Muscle of arm (tissue), 12 donors: ENCODE data around the gene ZNF565. TPM values are rescaled to one million over a fixed set of nuclear protein-coding genes. Genes with fewer than 3 reads are reported as not detected.
A peak's percentile ranks its signal among the peaks of the same experiment; 100 is the strongest.
"Not testable (repeated sequence)": the region's sequence is repeated elsewhere in the genome, so short reads cannot be mapped to it uniquely, and the experiment has no call there.

Source experiments
- DNase-seq: peaks from one replicate; pipeline ENCODE4 v3.0.0-alpha.2; 2013
- polyA plus RNA-seq, 12 donors: library from polyadenylated mRNA; unstranded; fragments of 120-200 nt; gene quantifications; one replicate each; pipeline ENCODE4 v1.2.1, GENCODE V29; 2013; ENCODE audit not compliant: insufficient read length in 12 of 12

Gene ZNF565
- polyA plus RNA-seq, 12 donors: 4.8 to 9.2 (median 6.3) TPM; not detected in 2

DNA sequence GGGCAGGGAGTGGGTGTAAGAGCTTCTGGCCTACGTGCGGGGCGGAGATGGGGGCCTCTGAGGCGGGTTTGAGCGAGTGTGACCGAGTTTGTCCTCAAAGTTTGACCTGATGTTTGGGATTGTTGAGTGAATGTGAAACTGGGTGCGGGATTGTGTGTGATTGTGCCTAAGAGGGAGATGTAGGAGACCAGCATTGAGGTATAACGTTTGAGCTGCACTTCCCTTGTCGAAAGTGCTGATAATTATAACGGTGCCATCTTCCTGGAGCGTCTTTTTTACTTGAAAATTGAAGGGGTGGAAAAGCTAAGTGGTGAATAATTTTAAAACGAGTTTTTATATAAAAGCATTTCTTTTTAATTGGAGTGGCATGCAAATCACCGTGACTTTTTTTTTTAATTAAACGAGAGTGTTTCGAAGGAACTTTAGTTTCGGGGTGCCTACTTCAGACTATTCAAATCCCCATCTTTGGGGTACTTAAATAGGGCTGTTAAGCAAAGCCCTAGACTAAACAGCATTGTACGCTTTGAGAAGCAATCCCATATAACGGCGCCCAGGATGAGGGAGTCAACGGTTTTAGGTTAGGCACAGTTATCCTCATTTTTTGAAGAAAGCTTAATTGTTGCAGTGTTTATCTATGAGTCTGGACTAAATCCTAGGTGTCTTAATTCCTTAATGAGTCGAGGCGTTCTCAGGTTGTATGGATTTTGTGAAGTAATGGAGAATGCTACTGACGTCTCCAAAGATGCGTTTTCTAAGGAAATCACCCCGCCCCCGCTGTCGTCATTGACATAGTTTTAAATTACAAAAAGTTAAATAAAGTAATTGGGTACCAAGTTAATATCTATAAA lies 1.0 kb upstream of the ZNF565 start:
- peak; percentile 56 for DNase-seq

DNA sequence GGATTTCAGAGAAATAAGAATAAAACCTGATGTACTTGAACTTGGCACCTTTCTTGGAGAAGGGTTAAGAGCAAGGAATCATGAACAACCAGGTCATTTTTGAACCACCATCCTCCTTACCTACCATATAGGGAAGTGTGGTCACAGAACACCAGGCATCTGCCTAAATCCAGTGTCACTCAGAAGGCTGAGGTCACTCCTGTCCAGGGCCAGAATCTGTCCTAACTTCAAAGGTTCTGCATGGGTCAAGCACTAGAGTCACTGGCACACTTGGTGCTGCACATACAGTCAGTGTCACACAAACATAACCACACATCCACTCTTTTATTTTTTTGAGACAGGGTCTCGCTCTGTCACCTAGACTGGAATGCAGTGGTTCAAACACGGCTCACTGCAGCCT lies 1.6 kb downstream of the ZNF565 start:
- DNase-seq: no peak

DNA sequence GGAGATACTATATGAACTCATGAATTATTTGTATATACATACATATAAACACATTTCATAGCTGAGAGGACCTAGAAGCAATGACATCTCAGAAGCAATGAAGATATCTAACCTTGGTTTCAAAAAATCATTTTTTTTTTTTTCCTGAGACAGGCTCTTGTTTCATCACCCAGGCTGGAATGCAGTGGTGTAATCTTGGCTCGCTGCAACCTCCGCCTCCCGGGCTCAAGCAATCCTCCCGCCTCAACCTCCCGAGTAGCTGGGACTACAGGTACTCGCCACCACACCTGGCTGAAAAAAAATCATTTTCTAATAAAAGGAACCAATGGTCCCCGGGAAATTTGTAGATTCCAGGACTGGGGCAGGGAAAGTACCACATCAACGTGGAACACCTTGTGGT lies 4.0 kb downstream of the ZNF565 start:
- no peak for DNase-seq

DNA sequence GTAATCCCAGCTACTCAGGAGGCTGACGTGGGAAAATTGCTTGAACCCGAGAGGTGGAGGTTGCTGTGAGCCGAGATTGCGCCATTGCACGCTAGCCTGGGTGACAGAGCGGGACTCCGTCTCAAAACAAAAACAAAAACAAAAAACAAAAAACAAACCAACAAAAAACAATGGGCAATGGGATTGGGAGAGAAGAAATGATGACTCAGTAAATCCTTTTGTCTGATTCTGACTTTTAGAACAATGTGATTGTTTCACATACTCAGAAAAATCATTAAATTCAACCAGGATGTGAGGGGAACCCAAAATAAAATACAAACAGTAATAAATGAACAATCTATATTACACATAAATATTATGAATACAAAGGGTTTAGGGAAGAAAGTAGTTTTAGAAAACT lies 5.1 kb downstream of the ZNF565 start:
- no peak for DNase-seq

DNA sequence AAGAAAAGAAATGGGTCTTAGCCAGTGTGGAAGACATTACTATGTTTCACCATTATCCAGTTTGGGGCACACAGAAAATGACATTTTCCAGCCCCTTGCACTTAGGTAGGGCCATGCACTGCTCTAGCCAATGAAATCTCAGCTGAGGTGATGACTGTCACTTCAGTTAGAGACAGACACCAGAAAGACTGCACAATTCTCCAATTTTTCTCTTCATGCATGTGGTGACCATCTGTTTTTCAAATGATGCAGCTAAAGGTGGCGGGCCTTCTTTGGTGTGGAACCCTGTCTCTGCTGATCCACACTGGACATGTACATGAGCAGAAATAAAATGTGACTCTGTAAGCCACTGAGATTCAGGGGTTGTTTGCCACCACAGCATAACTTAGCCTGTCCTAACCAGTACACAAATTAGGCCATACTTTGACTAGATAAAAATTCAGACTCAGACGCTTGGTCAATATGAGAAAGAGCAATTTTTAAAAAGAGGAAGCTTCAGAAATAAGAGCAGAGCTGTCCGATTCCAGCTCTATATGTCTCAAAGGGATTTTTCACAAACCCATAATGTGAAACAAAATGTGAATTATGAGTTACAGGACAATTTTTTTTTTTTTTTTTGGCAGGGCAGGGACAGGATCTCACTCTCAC lies 6.7 kb downstream of the ZNF565 start:
- DNase-seq: no peak

DNA sequence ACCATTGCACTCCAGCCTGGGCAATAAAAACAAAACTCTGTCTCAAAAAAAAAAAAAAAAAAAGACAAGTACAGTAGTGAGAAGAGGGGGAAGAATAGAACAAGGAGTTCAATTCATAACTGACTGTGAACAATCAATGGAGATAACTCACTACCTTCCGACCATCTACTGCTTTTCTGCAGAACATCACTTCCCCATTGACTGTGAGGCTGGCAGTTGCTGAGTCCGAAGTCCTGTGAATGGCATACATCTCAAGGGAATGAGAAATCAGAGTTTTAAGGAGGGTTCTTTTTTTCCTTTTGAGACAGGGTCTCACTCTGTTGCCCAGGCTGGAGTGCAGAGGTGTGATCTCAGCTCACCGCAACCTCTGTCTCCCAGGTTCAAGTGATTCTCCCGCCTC lies 11.2 kb downstream of the ZNF565 start:
- no peak for DNase-seq

DNA sequence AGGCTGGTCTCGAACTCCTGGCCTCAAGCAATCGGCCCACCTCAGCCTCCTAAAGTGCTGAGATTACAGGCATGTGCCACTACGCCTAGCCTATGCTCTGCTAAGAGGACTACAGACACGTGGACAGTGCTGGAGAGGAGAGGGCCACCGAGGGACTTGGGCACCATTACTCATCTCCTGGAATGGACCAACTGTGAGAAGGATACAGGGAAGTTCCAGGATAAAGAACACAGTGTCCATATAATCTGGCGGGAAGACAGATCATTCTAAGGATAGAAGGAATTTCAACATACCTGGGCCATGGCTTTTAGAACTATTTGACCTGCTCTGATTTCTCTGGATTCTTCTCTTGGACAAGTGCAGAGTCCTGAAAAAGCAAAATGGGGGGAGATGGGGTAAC lies 12.8 kb downstream of the ZNF565 start:
- no peak for DNase-seq

DNA sequence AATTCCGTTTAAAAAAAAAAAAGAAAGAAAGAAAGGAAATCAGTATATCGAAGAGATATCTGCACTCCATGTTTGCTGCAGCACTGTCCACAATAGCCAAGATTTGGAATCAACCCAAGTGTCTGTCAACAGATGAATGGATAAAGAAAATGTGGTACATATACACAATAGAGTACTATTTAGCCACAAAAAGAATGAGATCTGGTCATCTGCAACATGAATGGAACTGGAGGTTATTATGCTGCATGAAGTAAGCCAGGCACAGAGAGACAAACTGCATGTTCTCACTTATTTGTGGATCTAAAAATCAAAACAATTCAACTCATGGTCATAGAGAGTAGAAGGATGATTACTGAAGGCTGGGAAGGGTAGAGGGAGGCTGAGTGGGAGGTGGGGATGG lies 16.3 kb downstream of the ZNF565 start:
- no peak for DNase-seq

DNA sequence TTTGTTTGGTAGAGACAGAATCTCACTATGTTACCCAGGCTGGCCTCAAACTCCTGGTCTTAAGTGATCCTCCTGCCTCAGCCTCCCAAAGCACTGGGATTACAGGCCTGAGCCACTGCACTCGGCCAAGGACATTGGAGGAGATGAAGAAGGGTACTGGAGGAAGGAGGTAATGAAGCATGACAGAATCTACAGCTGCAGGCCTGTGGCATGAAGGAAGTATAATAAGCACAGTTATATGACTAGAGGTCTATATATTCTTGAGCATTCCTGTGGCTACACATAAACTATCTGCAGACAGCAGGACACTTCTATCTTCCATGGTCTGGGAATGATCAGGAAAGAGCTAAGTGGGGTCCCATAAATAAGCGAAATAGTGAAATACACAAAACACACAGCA lies 18.2 kb downstream of the ZNF565 start:
- no peak for DNase-seq

DNA sequence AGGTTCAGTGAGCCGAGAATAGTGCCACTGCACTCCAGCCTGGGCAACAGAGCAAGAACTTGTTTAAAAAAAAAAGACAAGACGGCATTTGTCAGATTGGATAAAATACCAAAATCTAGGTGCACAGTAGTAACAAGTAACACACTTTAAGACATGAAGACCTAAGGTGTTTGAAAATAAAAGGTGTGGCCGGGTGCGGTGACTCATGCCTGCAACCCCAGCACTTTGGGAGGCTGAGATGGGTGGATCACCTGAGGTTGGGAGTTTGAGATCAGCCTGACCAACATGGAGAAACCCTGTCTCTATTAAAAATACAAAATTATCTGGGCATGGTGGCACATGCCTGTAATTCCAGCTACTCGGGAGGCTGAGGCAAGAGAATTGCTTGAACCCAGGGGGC lies 27.7 kb downstream of the ZNF565 start:
- DNase-seq: not testable (repeated sequence)

DNA sequence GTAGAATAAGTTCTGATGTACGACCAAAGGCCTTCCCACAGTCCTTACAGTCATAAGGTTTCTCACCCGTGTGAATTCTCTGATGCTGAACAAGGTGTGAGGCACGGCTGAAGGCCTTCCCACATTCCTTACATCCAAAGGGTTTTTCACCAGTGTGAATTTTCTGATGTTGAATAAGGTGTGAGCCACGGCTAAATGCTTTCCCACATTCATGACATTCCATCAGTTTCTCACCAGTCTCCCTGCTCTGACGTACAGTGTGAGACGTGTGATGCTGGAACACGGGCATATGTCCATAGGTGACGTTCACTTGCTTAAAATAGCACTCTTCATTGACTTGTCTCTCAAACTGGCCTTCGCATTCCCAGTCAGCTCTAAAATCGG lies 31.2 kb downstream of the ZNF565 start:
- no peak for DNase-seq

DNA sequence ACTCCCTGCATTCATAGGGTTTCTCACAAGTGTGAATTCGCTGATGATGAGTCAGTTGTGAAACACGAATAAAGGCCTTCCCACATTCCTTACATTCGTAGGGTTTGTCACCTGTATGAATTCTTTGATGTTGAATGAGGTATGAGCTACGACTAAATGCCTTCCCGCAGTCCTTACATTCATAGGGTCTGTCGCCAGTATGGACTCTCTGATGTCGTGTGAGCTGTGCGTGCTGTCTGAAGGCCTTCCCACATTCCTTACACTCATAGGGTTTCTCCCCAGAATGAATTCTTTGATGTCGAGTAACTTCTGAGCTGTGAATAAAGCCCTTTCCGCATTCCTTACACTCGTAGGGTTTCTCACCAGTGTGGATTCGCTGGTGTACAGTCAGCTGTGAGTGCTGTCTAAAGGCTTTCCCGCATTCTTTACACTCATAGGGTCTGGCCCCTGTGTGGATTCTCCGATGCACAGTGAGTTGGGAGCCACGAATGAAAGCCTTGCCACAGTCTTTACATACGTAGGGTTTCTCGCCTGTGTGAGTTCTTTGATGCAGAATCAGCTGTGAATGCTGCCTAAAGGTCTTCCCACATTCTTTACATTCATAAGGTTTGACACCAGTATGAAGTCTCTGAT lies 31.7 kb downstream of the ZNF565 start:
- no peak for DNase-seq

DNA sequence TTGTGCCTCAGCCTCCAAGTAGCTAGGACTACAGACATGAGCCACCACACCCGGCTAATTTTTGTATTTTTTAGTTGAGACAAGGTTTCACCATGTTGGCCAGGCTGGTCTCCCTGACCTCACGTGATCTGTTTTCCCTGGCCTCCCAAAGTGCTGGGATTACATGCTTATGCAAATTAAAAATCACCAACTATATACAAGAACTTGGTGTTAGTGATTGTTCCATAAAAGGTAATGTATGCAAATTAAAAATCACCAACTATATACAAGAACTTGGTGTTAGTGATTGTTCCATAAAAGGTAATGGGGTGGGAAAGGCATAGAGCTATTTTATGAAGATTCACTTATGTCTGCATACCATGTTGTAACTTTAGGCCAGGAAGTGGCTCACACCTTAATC lies 35.4 kb downstream of the ZNF565 start:
- not testable (repeated sequence) for DNase-seq

DNA sequence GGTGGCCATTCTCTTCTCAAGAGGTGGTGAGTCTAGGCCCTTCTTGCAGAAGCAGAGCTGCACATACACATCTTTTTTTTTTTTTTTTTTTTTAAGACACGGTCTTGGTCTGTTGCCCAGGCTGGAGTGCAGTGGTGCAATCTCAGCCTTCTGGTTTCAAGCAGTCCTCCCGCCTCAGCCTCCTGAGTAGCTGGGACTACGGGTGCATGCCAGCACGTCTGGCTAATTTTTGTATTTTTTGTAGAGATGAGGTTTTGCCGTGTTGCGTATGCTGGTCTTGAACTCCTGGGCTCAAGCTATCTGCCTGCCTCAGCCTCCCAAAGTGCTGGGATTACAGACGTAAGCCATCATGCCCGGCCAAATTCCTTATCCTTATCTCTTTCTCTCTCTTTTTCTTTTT lies 40.6 kb downstream of the ZNF565 start:
- DNase-seq: not testable (repeated sequence)

DNA sequence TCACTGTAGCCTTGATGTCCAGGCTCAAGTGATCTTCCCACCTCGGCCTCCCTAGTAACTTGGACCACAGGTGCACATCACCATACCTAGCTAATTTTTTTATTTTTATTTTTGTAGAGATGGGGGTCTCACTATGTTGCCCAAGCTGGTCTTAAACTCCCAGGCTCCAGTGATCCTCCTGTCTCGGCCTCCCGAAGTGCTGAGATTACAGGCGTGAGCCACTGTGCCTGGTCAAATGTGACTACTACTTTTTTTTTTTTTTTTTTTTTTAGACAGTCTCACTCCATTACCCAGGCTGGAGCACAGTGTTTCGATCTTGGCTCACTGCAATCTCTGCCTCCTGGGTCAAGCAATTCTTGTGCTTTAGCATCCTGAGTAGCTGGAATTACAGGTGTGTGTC lies 41.6 kb downstream of the ZNF565 start:
- DNase-seq: no peak

DNA sequence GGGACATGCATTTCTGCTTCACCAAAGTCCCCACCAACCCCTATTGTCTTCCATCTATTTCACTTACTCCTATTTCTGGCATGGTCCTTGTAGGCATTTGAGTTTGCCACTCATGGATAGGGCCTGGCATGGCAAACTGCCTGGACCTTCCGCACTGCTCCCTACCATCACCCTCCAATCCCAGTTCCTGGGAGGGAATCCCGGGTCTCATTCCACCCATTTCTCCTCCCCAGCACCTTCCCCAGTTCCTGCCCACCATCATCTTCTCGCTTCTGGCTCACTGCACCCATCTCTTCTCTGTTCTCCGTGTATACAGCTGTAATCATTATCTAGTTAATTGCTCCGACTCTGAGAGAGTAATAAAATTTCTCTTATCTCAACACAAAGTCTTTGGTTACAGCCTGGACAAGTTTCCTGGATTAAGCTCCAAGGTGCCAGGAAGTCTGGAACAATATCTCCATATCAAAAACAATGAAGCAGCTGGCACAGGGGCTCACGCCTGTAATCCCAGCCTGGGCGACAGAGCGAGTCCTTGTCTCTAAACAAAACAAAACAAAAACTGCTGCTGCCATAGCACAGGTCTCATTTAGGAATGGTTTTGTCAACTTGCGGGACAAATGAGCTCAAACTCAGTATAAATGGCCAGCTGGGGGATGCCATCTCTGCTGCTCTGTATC lies 45.2 kb downstream of the ZNF565 start:
- no peak for DNase-seq

DNA sequence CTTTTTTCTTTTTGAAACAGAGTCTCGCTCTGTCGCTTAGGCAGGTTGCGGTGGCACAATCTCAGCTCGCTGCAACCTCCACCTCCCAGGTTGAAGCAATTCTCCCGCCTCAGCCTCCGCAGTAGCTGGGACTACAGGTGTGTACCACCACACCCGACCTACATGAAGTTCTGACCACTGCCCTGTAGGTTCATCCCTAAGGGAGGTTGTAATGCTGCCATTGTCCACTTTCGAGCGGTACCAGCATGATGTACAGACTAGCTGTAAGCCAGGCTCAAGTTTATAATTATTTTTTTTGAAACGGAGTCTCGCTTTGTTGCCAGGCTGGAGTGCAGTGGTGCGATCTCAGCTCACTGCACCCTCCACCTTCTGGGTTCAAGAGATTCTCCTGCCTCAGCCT lies 50.7 kb downstream of the ZNF565 start:
- no peak for DNase-seq

DNA sequence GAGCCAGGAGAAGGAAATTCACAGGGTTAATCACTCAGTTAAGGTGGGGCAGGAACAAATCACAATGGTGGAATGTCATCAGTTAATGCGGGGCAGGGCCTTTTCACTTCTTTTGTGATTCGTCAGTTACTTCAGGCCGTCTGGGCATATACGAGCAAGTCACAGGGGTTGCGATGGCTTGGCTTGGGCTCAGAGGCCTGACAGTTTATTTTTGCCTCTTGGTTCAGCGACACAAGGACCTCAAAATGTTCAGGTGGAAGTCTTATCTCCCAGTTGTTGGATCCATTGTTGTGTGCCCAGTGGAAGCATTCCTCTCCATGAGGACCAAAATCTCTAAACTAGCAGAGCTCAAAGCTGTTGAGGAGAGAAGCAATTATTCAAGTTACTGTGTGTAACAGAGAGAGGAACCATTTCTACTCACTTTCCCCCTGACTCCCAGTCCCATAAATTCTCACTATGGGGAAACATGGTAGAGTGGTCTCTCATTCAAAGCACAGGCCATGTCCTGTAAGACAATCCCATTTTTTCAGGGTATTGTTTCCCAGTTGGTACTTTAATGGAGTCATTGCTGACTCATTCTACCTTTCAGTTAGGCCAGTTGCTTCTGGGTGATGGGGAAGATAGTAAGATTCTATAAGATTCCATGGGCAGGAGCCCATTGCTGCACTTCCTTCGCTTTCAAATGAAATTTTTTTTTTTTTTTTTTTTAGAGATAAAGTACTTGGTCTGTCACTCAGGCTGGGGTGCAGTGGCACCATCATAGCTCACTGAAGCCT lies 53.5 kb downstream of the ZNF565 start:
- DNase-seq: no peak

DNA sequence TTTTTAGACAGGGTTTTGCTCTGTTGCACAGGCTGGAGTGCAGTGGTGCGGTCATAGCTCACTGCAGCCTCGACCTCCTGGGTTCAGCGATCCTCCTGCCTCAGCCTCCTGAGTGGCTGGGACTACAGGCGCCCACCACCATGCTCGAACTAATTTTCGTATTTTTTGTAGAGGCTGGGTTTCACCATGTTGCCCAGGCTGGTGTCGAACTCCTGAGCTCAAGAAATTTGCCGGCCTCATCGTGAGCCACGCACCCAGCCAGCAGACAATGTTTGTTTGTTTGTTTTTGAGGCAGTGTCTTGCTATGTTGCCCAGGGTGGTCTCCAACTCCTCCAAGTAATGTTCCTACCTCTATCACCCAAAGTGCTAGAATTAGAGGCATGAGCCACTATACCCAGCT lies 61.3 kb downstream of the ZNF565 start:
- no peak for DNase-seq

DNA sequence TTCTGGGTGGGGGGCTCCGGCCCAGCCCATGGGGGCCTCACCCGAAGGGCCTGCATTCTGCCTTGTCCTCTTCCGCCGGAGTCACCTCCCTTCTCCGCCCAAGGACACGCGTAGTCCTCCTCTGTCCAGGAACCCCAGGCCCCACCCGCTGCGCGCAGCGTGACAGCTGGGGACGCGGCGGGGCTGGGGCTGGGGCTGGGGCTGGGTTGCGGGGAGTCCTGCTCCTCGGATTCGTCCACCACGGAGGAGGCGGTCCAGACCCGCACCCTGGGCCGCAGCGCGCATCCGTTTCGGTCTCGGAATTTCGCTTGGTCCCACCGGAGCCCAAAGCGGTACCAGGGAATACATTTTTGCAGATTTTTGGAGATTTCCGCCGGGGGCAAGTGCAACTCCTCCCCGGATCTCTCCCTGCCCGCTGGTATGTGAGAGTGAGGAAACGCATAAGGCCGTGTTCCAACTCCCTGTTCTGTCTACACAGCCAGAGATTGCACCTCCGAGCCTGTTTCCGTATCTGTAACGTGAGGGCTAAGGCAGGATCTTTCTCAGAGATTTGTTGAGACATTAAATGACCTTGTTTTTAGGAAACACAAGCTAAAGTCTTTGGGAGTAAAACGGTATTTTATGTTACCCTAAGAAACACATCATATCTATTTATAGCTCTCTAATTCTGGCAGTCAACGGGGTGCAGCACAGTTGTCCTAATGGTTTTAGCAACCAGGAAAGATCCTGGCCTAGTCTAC lies 61.9 kb downstream of the ZNF565 start, which contains the start of gene COX7A1:
Gene COX7A1 (minus strand): TSS at position 96 of the 740 bp plus-strand sequence. CDS start 40 bp downstream, at position 56.
- peak; percentile 78 for DNase-seq

DNA sequence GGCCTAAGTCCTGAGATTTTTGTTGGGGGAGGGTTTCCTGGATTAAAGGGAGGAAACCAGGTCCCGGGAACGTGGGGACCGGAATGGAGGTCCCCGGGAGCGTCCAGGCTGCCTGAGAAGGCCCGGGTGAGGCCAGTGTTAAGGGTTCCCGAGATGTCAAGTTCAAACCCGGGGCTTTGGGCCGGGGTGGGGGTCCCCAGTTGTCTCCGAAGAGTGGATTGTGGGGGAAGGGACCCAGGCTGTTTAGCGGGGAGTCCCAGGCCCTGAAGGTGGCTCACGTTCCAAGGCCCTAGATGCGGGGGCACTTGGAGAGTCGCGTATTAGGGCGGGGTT lies 62.5 kb downstream of the ZNF565 start:
- DNase-seq: no peak
